Hippocampal formation (tissue), 2 donors: ENCODE measurements around the gene PIBF1.
"Not testable (repeated sequence)": the region's sequence is repeated elsewhere in the genome, so short reads cannot be mapped to it uniquely, and the experiment has no call there.

Source experiments
- DNase-seq, 2 donors: peaks; one replicate each; lab custom pipeline; 2025; lab: John Stamatoyannopoulos, UW

Gene PIBF1

DNA sequence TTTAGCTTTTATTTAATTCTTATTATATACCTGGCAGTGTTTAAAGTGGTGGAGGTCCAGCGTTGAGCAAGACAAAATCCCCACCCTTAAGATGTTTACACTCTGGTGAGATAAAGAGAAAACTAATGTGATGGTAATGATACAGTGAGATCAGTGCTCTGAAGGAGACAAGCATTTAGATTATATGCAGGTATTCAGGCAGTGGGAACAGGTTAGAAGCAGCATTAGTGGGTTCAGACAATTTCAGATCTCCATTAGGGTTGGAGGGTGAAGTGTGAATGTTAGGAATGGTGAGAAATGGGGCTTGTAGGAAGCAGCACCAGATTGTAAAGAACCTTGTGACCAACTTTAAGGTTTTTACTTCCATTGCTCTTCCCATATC lies 39.0 kb downstream of the PIBF1 start:
- no peak for DNase-seq

DNA sequence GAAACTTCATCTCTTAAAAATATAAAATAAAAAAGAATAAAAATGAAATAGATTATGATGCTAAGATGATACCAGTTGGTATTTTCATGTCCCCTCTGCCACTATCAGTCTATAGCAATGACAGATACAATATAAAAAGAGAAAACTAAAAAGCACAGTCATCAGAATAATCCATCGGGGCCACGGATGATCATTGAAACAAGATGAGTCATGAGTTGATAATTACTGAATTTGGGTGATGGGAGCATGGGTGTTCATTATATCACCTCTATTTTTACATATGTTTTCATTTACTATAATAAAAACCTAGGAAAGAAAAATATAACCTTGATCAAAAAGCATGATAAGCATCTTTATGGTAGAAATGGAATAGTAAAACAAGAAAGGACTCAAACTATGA lies 41.1 kb downstream of the PIBF1 start:
- no peak for DNase-seq

DNA sequence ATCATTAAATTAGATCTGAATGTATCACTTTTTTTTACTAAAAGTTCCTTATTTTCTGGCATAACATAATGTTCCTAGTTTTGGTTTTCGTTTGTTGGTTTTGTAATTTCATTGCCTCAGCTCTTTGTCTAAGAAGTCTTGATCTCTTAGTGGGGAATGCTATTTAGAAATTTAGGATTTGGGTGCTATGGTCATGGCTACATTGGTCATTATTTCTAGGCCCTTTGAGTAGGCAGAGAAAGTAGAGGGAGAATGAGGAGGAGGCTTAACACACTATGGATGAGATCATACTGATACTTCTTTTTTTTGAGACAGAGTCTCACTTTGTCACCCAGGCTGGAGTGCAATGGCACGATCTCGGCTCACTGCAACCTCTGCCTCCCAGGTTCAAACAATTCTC lies 41.8 kb downstream of the PIBF1 start:
- DNase-seq: no peak

DNA sequence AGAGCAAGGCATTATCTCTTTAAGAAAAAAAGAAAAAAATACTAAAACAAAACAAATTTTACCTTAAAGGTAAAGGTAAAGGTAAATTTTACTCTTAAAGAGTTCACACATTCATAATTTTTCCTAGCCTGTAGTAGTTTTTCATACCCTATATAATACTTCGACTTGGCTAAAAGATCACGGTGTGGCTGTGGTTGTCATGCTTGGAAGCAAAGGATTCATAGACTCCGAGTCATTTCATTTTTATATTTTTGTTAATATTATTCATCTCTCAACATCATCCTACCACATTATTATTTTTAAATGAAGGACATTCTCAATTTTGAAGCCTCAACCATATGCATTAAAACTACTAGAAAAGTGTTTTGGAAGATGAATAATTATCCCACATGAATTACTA lies 52.7 kb downstream of the PIBF1 start:
- no peak for DNase-seq

DNA sequence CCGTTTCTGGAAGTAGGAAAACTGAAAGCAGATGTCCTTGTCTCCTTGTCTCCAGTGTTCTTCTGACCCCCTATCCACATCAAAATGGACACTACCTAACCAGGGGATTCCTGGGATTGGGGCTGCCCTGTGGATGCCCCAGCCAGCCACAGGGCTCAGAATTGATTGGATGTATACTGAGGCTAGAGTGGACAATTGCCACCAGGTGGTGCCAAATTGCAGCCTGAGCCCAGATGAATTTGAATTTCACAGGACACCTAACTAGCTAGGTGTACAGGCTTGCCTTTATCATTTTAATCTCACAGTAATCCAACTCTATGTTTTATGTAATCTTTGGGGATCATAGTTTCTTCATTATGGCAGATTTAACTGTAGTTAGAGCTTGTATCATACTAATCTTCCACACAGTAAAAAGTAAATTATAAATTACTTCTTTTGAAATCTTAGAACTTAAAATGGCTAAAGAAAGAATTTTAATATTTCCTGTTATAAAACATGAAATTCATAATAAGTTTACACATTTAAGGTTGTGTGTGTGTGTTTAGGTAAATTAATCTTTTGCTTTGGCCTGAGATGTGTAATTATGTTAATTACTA lies 58.0 kb downstream of the PIBF1 start:
- no peak for DNase-seq

DNA sequence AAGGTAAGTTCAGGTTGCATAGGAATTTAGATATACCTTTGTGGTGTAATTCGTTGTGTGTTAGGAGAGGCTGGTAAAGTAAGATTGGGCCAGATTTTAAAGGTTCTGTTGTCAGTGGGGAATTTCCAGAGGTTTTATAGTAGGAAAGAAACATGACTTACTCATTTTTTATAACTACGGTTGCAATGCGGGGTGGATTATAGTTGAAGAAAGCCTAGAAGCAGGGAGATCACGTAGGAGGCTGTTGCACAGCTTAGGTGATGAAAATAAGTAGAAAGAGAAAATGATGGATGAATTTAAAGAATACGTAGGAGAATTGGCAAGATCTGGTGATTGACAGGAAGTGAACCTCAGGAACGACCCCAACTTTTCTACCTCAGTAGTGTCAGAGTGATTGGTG lies 61.1 kb downstream of the PIBF1 start:
- no peak for DNase-seq

DNA sequence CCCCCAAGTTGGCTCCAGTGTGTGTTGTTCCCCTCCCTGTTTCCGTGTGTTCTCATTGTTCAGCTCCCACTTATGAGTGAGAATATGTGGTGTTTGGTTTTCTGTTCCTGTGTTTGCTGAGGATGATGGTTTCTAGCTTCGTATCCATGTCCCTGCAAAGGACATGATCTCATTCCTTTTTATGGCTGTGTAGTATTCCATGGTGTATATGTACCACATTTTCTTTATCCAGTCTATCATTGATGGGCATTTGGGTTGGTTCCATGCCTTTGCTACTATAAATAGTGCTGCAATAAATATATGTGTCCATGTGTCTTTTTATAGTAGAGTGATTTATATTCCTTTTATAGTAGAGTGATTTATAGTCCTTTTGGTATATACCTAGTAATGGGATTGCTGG lies 63.2 kb downstream of the PIBF1 start:
- DNase-seq: not testable (repeated sequence)

DNA sequence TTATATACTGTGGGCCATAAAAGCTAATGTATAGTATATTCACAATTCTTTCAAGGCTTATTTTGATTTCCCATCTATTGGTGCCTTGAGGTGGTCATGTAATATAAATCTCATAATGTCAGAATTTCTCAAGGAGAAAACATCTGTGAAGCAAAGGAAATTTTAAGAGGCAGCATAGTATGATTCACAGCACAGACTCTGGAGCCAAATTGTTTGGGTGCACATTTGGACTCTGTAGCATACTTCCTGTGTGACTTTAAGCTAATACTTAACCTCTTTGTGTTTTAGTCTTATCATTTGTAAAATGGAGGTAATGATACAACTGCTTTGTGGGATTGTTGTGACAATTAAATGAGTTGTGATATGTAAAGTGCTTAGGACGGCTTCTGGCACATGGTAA lies 67.6 kb downstream of the PIBF1 start:
- no peak for DNase-seq

GRCh38 chr13:72850959-72851677 lies 69.2 kb downstream of the PIBF1 start:
- DNase-seq: no peak

GRCh38 chr13:72851678-72852014 lies 69.7 kb downstream of the PIBF1 start:
- no peak for DNase-seq

DNA sequence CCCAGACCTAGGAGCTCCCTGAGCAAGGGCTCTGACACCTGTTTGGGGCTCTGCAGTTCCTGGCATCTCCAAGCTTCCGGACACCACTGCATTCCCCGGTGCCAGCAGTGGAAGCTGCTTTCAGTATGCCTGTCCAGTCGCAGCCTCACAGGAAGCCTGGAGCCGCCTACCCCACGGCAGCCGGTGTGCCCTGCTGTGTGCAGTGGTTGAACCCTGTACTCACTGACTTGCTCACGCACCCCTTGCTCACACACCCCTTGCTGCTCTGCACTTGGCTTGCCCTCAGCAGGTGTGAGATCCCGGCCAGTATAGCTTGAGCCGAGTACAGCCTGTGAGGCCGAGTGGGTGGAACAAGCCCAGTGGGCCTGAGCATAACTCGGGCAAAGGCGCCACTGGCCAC lies 70.3 kb downstream of the PIBF1 start:
- DNase-seq: no peak

- DNase-seq: no peak
These were observed 71.1 kb downstream of the PIBF1 start for GRCh38 chr13:72853000-72853399.

DNA sequence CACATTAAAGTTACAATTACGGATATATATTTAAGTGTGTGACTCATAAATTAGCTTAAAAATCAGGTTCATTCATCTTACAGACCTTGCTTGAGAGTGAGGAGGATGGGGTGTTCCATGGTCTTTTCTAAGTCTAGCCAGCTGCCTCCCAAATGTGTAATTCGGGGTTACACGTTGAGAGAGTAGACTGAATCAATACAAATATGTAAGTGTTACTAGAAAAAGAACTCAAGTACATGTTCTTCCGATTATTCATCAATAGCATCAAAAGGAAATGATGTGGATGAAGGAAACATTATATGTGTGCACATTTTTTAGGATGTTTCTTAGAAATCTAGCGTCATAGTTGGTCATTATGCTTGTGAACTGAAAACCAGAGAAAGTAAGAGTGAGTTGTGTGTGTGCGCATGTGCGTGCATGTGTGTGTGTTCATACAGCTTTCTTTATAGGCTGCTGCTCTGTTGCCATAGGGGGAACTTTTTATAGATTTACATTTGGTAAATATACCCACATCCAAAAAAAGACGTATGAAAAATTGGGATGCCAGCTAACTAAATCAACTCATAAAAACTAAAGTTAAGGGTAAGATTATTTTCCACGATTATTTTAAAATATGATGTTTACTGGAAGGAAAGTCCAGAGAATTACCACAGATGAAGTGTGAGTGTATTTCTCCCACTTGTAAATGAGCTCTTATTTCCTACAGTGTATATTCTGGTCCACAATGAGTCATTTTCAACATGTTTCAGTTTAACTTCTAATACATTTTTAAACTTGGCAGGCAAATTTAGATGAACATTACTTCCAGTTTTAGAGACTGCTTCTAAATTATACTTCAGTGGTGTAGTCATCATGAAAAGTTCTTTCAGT lies 82.4 kb downstream of the PIBF1 start:
- no peak for DNase-seq

- no peak for DNase-seq
These were observed 86.3 kb downstream of the PIBF1 start for GRCh38 chr13:72868229-72868628.

DNA sequence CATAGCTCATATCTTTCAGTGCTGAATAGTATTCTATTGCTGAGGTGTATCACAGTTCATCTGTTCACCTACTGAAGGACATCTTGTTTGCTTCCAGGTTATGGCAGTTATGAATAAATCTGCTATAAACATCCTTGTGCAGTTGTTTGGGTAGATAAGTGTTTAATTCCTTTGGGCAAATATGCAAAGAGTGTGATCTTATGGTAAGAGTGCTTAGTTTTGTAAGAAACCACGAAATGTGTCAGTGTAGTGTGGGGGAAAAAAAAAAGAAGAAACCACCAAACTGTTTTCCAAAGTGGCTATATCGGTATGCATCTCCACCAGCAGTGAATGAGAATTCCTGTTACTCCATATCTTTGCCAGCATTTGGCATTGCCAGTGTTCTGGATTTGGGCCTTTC lies 93.3 kb downstream of the PIBF1 start:
- DNase-seq: no peak

DNA sequence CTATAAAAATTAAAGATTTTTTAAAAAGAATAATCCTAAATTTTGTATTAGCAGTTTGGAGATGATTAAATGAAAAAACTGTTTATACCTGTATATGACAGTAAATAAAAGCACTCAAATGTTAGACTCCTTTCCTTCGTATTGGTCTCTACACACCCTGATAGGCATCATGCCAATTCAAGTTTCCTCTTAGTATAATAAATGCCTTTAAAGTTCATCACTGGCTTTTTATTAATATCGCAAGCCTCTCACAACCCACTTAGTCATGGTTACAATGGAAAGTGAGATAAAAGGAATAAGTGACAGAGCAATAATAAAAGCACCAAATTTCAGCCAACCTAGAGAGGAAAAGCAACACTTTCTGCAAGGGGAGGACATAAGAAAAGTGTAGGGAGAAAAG lies 102.2 kb downstream of the PIBF1 start:
- DNase-seq: no peak

DNA sequence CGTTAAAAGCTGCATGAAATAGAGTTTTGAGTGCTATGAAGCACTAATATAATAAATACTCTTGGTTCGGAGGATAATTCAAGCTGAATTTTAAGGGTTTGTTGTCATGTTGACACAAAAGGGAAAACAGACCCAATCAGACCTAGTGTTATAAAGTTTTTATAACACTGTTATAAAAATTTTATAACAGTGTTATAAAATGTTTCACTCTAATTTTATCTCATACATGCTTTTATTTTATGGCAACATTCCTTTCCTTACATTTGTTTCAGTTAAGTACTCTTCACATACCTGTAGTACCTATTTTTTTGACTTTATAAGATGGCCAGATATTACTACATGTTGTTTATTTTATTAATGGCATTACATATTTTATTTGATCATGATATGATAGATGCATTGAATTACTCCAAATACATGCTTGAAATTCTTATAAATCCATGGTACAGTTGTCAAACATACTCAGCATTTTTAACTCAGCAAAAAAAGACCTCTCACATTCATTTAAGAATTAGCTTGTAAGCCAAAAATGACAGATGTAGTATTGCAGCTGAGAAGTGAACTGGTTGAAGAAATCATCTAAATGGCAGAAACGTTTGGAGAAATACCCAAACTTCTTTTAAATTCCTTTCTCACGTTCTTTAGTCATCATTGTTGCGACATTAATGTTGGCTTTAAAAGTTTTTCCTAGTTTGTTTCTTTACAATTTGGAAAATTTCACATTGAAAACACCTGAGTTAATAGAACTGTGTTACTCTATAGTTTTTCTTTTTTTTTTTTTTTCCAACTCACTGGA lies 104.5 kb downstream of the PIBF1 start:
- DNase-seq: no peak

DNA sequence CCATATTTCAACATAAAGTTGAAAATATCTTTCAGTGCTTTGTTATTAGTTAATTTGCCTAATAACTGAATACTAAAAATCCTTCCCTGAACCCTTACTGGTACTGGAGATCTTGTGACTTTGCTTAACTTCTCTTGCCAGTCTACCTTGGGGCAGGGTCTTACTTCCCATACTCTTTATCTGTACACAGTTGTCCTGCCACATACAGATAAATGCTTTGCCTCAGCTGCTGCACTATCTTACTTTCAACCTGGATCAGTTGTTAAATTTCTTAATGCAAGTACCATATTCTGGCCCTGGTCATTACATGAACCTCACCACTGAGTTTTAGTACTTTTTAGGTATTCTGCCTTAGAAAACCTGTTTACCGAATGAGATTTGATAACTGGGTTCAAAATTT lies 107.6 kb downstream of the PIBF1 start:
- DNase-seq: no peak

DNA sequence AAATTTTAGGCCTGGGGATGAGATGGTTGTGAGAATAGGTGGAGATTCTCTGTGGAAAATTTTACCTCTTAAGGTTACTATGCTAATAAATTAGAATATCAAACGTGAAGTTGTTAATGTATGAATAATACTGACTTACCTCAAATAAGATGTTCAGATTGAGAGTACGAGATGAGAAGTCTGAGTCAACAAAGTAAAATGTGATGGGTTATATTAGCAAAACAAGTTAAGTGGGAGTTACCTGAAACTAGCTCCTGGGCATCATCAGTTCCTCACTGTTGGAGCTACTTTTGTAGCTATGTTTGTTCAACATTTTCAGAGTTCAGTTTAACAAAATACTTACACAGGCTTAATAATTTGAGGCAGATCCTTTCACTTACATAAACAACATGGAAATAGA lies 108.6 kb downstream of the PIBF1 start:
- DNase-seq: no peak

- DNase-seq: no peak
These were observed 109.5 kb downstream of the PIBF1 start for GRCh38 chr13:72891423-72891822.

- no peak for DNase-seq
These were observed 114.9 kb downstream of the PIBF1 start for GRCh38 chr13:72896869-72897268.

DNA sequence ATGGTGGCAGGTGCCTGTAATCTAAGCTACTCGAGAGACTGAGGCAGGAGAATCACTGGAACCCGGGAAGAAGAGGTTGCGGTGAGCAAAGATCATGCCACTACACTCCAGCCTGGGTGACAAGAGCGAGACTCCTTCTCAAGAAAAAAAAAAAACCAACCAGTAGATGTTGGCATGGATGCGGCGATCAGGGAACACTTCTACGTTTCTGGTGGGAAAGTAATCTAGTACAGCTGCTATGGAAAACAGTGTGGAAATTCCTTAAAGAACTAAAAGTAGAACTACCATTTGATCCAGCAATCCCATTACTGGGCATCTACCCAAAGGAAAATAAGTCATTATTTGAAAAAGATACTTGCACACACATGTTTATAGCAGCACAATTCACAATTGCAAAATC lies 119.6 kb downstream of the PIBF1 start:
- not testable (repeated sequence) for DNase-seq
